Activated T-helper 2 cell treated with anti-CD3 and anti-CD28 coated beads, Interferon-gamma antibody, Interleukin-2, Interleukin-4, amounts not matched to agents 10 μg/mL and 5 μg/mL and 100 μg/mL, durations not matched to agents 14 hours and 24 hours and 36 hours (primary cell): Measurements from ENCODE around the gene GYS2. TPM values are rescaled to one million over a fixed set of nuclear protein-coding genes. Genes with fewer than 3 reads are reported as not detected.

Experiments
- DNase-seq: peaks from one replicate; pipeline ENCODE4 v3.0.0; 2021; ENCODE audit warnings: low spot score
- H3K27ac Mint-ChIP-seq: one replicate; pipeline ENCODE4 v1.8.0; 2021; ENCODE audit warnings: mixed read lengths
- H3K27me3 Mint-ChIP-seq: one replicate; pipeline ENCODE4 v1.8.0; 2021; ENCODE audit warnings: low read depth, mixed read lengths
- H3K36me3 Mint-ChIP-seq: one replicate; pipeline ENCODE4 v1.8.0; 2021; ENCODE audit warnings: low read depth, mixed read lengths
- H3K4me1 Mint-ChIP-seq: one replicate; pipeline ENCODE4 v1.8.0; 2021; ENCODE audit warnings: low read depth, mixed read lengths
- H3K4me3 Mint-ChIP-seq: one replicate; pipeline ENCODE4 v1.8.0; 2021; ENCODE audit warnings: low read depth, mild to moderate bottlenecking, moderate library complexity, mixed read lengths
- H3K9me3 Mint-ChIP-seq: one replicate; pipeline ENCODE4 v1.8.0; 2021; ENCODE audit warnings: mixed read lengths
- intact Hi-C: fragments of 100-400 bp; cut with micrococcal nuclease; formaldehyde crosslinking; loops from one replicate; pipeline ENCODE4 v1.15.1; 2023
- total RNA-seq: library from RNA; stranded (reverse); gene quantifications from 2 replicates; pipeline ENCODE4 v1.2.3, GENCODE V29; 2022

Gene GYS2
- total RNA-seq, 1 donor from 2014 or later = 0.14 TPM

DNA sequence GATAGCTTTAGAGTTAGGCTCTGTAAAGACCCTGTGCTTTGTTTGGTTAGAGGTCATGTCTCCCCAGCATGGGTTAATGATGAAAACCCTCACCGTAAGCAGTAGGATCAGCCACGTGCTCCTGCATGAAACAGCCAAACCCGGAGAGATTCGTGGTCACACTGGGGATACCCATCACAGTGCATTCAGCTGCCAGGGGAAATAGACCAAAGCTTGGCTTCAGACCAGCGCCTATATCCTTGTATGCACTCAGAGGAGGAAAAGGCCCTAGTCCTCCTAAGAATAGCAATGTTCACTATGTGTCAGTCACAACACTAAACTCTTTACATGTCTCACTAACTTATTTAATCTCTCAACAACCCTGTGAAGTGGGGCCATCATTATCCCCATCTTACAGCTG lies 62.2 kb downstream of the GYS2 start:
- intact Hi-C loops = no loop called here
- H3K4me1 Mint-ChIP-seq = peaks cover 17% of the 10 kb centered on the region
- H3K4me3 Mint-ChIP-seq = no peak overlapping the region
- no peak for DNase-seq
- H3K36me3 Mint-ChIP-seq = no peaks in the 10 kb centered on the region
- H3K27me3 Mint-ChIP-seq = no peaks in the 10 kb centered on the region
- H3K9me3 Mint-ChIP-seq = no peaks in the 10 kb centered on the region
- H3K27ac Mint-ChIP-seq = no peak overlapping the region

DNA sequence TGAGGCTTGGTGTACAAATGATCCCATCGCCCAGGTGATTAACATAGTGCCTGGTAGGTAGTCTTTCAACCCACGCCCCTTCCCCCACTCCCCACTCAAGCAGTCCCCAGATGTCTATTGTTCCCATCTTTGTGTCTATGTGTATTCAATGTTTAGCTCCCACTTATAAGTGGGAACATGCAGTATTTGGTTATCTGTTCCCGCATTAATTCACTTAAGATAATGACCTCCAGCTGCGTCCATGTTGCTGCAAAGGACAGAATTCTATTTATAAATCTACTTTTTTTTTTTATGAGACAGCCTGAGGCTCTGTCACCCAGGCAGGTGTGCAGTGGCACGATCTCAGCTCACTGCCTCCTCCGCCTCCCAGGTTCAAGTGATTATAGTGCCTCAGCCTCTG lies 62.9 kb downstream of the GYS2 start:
- intact Hi-C loops = no loop called here
- Mint-ChIP-seq H3K9me3 (no peaks in the 10 kb centered on the region), H3K4me1 (peaks cover 14% of the 10 kb centered on the region), H3K27ac (no peak overlapping the region), H3K36me3 (no peaks in the 10 kb centered on the region), H3K4me3 (no peak overlapping the region), H3K27me3 (no peaks in the 10 kb centered on the region)
- DNase-seq = no peak

DNA sequence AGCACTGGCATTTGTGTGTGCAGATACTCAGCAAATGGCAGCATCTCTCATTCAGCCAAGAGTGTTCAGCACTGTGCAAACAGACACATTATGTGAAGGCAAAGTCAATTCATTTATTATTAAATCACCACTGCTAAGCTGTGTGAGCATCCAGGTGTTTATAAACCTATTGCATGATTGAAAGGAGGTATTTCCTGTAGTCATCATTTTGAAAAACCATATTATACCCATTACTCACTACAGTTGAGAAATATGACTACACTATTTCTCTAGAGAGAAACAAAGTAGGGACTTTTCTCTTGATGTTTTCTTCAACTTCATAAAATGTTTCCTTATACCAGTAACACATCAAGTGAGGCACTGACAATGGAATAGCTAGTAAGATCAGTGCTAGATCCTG lies 64.8 kb downstream of the GYS2 start:
- no peaks in the 10 kb centered on the region for H3K36me3 Mint-ChIP-seq
- no peaks in the 10 kb centered on the region for H3K9me3 Mint-ChIP-seq
- intact Hi-C loops = no loop called here
- no peaks in the 10 kb centered on the region for H3K27me3 Mint-ChIP-seq
- DNase-seq = no peak
- no peak overlapping the region for H3K4me3 Mint-ChIP-seq
- peaks cover 14% of the 10 kb centered on the region for H3K4me1 Mint-ChIP-seq
- peak overlapping the region; percentile 42 for H3K27ac Mint-ChIP-seq

DNA sequence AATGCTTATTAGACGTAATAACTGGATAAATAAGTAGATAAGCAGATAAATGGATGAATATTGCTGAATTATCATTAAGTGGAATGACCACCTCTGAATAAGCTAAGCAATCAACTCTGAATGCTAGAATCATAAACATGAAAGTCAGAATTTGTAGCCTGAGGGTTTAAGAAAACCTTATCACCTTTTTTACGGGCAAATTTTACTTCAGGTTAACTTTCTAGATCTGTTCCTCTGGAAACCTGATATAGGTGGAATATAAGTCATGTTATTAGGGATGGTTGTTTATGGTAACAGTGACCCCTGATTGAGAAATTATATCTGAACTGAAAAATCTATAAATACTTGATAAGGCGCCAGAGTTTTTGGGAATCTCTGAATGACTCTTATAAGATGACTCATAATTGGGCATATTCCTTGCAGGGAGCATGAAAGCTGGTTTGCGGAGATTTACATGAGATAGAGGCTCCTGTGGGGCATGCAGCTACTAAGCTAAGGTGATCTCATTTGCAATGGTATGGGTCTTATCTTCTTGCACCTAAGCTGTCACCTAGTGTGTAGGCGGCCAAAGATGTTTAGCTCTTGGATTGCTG lies 66.5 kb downstream of the GYS2 start:
- Mint-ChIP-seq H3K27ac (no peak overlapping the region), H3K27me3 (no peaks in the 10 kb centered on the region), H3K4me1 (peaks cover 14% of the 10 kb centered on the region), H3K9me3 (no peaks in the 10 kb centered on the region), H3K4me3 (no peak overlapping the region), H3K36me3 (no peaks in the 10 kb centered on the region)
- DNase-seq = no peak
- intact Hi-C loops = no loop called here

DNA sequence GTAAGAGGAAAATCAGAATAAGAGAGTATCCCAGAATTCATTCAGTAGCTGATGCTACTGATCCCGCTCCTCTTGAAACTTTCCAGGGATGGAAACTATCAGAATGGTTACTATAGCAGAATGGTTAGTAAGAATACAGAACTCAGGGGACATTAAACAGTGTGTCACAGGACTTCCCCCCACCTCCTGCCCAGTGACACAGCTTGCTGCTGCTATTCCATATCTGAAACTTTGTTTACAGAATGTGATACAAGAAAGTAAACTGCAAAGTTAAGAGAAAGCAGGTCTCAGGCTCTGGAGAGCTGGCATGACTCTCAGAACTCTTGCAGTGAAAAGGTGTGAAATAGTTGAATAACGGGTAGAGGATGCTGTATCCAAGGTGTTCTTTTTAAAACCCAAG lies 75.2 kb downstream of the GYS2 start:
- intact Hi-C loops = loop anchor here (5.0 kb wide), 1 partner anchor 33 kb away; no protein-coding TSS in a partner anchor
- no peak for DNase-seq
- Mint-ChIP-seq H3K27me3 (peaks cover 23% of the 10 kb centered on the region), H3K4me1 (peaks cover 8% of the 10 kb centered on the region), H3K4me3 (no peak overlapping the region), H3K36me3 (no peaks in the 10 kb centered on the region), H3K27ac (no peak overlapping the region), H3K9me3 (peaks cover 1% of the 10 kb centered on the region)

DNA sequence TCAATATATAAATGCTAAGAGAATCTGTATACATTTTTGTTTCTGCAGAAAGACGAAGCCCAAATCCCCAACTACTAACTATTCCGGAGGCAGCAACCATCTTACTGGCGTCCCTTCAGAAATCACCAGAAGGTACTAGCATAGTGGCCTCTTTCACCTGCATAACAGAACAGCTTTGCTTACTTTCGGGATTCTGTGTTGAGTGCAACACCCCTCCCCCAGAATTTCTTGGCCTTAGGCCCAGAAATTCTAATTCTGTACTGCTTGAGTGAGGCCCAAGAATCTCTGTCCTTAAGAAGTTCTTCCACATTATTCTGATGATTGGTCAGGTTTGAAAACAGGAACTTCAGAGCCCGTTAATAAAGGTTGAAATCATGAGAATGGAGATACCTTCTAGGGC lies 75.7 kb downstream of the GYS2 start:
- Mint-ChIP-seq H3K4me1 (peaks cover 8% of the 10 kb centered on the region), H3K4me3 (peak overlapping the region; percentile 74), H3K27ac (no peak overlapping the region), H3K27me3 (peaks cover 25% of the 10 kb centered on the region), H3K9me3 (peaks cover 5% of the 10 kb centered on the region), H3K36me3 (no peaks in the 10 kb centered on the region)
- no peak for DNase-seq
- intact Hi-C loops = loop anchor here (5.0 kb wide), 1 partner anchor 33 kb away; no protein-coding TSS in a partner anchor

DNA sequence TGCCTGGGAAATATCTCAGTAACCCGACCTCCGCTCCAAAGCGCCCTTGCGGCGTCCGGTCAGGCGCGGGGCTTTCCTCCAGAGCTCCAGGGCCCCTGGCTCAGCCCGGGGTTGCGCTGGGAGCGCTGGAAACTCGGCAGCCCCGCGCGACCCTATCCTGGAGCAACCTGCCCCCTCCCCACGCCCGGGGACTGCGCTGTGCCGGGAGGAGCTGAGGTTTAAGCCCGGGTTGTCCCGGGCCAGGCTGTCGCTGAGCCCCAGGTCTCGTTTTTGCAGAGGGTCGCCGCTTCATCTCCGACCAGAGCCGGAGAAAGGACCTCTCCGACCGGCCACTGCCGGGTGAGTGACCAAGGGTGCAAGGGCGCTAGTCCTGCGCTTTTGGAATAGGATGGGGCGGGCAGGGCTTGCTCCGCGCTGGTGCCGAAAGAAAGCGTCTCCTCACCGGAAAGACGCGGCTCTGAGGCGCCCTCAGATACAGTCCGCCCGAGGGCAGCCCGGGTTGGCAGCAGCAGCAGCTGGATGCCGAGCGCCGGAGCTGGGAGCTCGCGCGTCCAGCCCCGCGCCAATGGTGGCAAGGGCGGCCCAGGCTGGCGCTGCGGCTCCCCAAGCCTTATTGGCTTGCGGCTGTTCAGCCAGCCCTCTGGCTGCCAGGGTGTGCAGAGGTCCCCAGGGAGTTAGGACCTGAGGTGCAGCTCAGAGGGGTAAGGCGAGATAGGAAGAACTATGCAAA lies 77.0 kb downstream of the GYS2 start:
- Mint-ChIP-seq H3K36me3 (no peaks in the 10 kb centered on the region), H3K4me1 (peaks cover 8% of the 10 kb centered on the region), H3K4me3 (peak overlapping the region; percentile 77), H3K9me3 (peaks cover 5% of the 10 kb centered on the region), H3K27me3 (peaks cover 25% of the 10 kb centered on the region), H3K27ac (no peak overlapping the region)
- intact Hi-C loops = loop anchor here (1.0 to 5.0 kb wide), 2 partner anchors 26 to 35 kb away; partner anchors contain the start of genes GOLT1B and RECQL
- DNase-seq = peak; percentile 57

DNA sequence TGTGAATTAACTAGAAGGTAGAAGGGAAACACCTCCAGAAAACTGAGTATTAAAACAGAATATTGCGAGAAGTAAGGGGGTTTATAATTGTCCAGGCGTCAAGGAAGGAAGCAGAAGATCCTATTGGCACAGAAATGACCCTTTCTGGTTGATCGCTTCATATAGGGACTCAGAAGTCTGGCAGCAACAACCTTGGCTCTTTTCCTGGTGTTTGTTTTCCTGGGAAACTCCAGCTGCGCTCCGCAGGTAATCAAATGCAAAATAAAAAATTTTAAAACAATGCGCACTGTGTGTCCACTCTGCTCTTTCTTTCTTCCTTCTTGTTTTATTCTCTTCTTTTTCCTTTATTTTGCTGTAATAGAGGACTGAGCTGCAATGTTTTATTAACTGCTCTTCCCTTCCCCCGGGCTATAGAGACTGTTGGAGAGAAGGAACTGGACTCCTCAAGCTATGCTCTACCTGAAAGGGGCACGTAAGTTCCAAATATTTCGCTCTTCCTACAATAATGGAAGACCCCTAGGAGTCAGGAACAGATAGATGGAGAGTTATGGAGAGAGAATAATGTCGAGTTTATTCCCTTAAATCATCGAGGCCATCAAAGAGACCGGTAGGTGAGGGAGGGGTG lies 77.8 kb downstream of the GYS2 start:
- intact Hi-C loops = loop anchor here (1.0 to 5.0 kb wide), 2 partner anchors 26 to 35 kb away; partner anchors contain the start of genes GOLT1B and RECQL

DNA sequence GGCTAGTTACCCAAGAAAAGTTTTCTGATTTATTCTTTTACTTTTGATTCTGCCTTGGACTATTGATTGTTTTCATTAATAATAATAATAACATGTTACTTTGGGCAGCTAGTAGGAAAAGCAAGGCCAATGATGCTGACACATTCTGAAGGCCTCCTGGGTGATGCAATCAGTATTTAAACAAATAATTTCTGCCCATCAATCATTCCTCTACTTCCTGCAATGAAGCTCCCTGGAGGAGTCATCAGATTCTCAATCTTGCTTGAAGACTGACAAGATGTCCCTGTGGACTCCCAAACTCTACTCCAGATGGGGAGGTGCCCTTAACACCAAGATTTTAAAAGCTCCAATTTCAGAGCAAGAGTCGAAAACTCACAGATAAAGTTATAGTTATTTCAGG lies 78.6 kb downstream of the GYS2 start, which contains the start of gene SPX:
TSS of gene SPX (plus strand) at position 244 of the 400 bp plus-strand sequence. CDS start 177 bp downstream, outside the sequence.
- intact Hi-C loops = loop anchor here (5.0 kb wide), 1 partner anchor 36 kb away; no protein-coding TSS in a partner anchor
- H3K27ac Mint-ChIP-seq = peak within 1 kb of the TSS; percentile 48
- peaks cover 25% of the 10 kb centered on the region for H3K27me3 Mint-ChIP-seq
- H3K36me3 Mint-ChIP-seq = no peaks in the 10 kb centered on the region
- H3K4me1 Mint-ChIP-seq = peaks cover 8% of the 10 kb centered on the region
- peak within 1 kb of the TSS; percentile 80 for H3K4me3 Mint-ChIP-seq
- H3K9me3 Mint-ChIP-seq = peaks cover 5% of the 10 kb centered on the region
- no peak for DNase-seq

More for the DNA sequence above, 77.8 kb downstream of the GYS2 start:
- H3K4me1 Mint-ChIP-seq = peaks cover 8% of the 10 kb centered on the region
- H3K36me3 Mint-ChIP-seq = no peaks in the 10 kb centered on the region
- peaks cover 25% of the 10 kb centered on the region for H3K27me3 Mint-ChIP-seq
- H3K4me3 Mint-ChIP-seq = peak overlapping the region; percentile 80
- no peak for DNase-seq
- H3K9me3 Mint-ChIP-seq = peaks cover 5% of the 10 kb centered on the region
- peak overlapping the region; percentile 48 for H3K27ac Mint-ChIP-seq

DNA sequence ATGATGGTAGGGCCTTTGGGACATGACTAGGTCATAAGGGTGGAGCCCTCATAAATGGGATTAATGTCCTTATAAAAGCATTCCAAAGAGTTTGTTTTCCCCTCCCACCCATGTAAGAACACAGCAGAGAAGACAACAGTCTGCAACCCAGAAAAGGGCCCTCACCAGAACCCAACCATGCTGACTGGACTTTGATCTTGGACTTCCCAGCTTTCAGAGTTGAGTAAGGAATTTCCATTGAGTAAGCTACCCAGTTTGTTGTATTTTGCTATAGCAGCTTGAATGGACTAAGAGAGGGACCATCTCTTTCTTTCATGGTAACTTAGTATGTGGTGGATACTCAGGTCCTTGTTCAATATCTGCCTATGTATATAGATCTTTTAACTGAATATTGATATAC lies 81.5 kb downstream of the GYS2 start:
- Mint-ChIP-seq H3K27me3 (peaks cover 16% of the 10 kb centered on the region), H3K4me1 (peaks cover 2% of the 10 kb centered on the region), H3K4me3 (no peak overlapping the region), H3K9me3 (peaks cover 5% of the 10 kb centered on the region), H3K36me3 (peaks cover 12% of the 10 kb centered on the region), H3K27ac (no peak overlapping the region)
- DNase-seq = no peak
- intact Hi-C loops = no loop called here

DNA sequence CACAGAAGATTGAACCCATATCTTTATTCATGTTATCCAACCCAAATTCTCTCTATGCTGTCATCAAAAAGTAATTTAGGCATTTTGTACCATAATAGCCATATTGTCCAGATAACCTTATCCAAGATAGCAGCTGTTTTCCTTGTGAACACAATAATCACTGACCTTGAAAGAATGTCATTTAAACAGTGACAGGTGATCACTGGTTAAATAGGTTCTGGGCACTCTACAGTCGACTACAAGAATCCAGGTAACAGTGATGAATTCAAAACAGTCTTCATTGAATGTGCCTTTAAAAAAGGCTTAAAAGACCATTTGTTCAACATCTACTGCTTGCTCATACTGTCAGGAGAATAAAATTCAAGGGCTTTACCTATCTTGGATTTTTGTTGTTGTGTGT lies 83.1 kb downstream of the GYS2 start:
- peaks cover 24% of the 10 kb centered on the region for H3K36me3 Mint-ChIP-seq
- H3K27me3 Mint-ChIP-seq = peaks cover 12% of the 10 kb centered on the region
- DNase-seq = no peak
- H3K9me3 Mint-ChIP-seq = peaks cover 5% of the 10 kb centered on the region
- intact Hi-C loops = no loop called here
- no peak overlapping the region for H3K27ac Mint-ChIP-seq
- H3K4me1 Mint-ChIP-seq = no peaks in the 10 kb centered on the region
- no peak overlapping the region for H3K4me3 Mint-ChIP-seq

DNA sequence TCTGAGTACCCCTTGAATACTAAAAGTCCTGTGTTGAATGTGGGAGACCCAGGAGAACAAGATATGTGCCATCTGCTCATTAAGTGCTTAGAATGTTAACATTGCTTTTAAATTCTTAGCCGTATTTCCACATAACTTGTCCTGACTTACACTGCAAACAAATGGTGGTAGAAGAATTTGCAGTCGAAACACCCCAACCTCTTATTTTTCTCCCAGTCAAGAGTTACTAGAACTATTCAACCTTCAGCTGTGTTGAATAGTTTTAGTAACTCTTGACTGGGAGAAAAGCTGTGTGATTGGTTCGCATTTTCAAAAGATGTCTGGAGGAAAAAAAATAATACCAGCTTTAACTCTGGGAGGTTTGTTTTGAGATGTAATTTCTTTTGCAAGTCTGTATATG lies 86.2 kb downstream of the GYS2 start:
- Mint-ChIP-seq H3K27me3 (no peaks in the 10 kb centered on the region), H3K36me3 (peaks cover 49% of the 10 kb centered on the region), H3K9me3 (no peaks in the 10 kb centered on the region), H3K4me1 (no peaks in the 10 kb centered on the region), H3K27ac (no peak overlapping the region), H3K4me3 (no peak overlapping the region)
- no peak for DNase-seq
- intact Hi-C loops = no loop called here

DNA sequence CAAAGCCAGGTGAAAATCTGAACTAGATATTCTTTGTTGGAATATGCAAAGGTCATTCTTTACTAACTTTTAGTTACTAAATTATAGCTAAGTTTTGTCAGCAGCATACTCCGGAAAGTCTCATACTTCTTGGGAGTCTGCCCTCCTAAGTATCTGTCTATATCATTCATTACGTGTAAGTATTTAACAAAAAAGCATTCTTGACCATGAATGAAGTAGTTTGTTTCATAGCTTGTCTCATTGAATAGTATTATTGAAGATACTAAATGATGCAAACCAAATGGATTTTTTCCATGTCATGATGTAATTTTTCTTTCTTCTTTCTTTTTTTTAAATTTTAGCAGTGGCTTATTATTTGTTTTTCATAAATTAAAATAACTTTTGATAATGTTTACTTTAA lies 88.4 kb downstream of the GYS2 start:
- Mint-ChIP-seq H3K27me3 (no peaks in the 10 kb centered on the region), H3K4me3 (no peak overlapping the region), H3K4me1 (peaks cover 2% of the 10 kb centered on the region), H3K27ac (no peak overlapping the region), H3K36me3 (peaks cover 60% of the 10 kb centered on the region), H3K9me3 (no peaks in the 10 kb centered on the region)
- DNase-seq = no peak
- intact Hi-C loops = no loop called here
